Upper lobe of left lung (tissue), 4 donors: ENCODE results near the gene REL.

ENCODE experiments used
- CTCF ChIP-seq, 6 experiments: fragments of 450-650 bp in 4 of 6; fragments of 200-600 bp in 2 of 6; sonication (generic) in 2 of 6; IDR thresholded peaks; one replicate each; pipeline ENCODE4 v1.5.1; 2016 to 2019; ENCODE audit warnings: antibody characterized with exemption in 6 of 6
- EP300 ChIP-seq, 4 donors: sonication (generic); formaldehyde crosslinking; IDR thresholded peaks; one replicate each; pipeline ENCODE4 v1.5.1; 2017; ENCODE audit warnings: antibody characterized with exemption in 4 of 4, control low read depth in 2 of 4

- TF ChIP-seq CTCF (IDR thresholded peaks at IDR 0.05), result no peak
- TF ChIP-seq EP300 (IDR thresholded peaks at IDR 0.05), result no peak
Measured at GRCh38 chr2:60972889-60973656, 91.7 kb downstream of the REL start.
